SK-N-MC (cell line): ENCODE results near the gene XCR1.

Source experiments
- EZH2 ChIP-seq: fragments of 200-600 bp; sonication (generic); IDR thresholded peaks from one replicate; pipeline ENCODE4 v1.6.1; 2017; ENCODE audit warnings: antibody characterized with exemption
- POLR2AphosphoS5 ChIP-seq: IDR thresholded peaks from 2 replicates; pipeline ENCODE4 v1.6.1; 2012; ENCODE audit warnings: mild to moderate bottlenecking, low read depth, low read length, borderline replicate concordance

- TF ChIP-seq EZH2 (no peak), POLR2AphosphoS5 (no peak)
These were observed 35.9 kb downstream of the XCR1 start for GRCh38 chr3:45991341-45991740.
